ENCODE measurements around the gene CAPG.

Gene CAPG

DNA sequence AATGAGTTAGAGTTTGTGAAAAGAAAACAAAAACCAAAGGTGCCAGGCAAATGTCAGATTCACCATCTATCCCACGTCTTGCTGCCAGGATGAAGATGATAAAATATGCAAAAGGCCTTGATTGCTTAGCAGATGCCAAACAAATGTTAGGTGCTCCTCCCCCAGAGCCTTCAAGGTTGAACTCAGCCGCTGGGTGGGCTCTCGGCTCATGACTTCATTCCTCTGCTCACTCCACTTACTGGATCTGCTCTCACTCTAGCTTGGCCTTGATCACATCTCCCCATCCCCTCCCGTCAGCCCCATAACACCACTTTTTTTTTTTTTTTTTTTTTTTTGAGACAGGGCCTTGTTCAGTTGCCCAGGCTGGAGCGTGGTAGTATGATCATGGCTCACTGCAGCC, 46.9 kb upstream of the CAPG start:
- Histone ChIP-seq H3K9me3 (ENCODE audit: control insufficient read depth, insufficient read depth, low read depth, low read length) (no peaks in the 10 kb centered on the region), H3K27ac (ENCODE audit: extremely low read depth, low read depth, low read length) (no peak overlapping the region), H3K36me3 (ENCODE audit: control insufficient read depth in 2 of 2, insufficient read depth in 1 of 2, low read length in 2 of 2) (no peaks in the 10 kb centered on the region), H3K4me1 (ENCODE audit: control insufficient read depth, insufficient read depth, low read length) (no peaks in the 10 kb centered on the region), H3K4me3 (ENCODE audit: low read depth, low read length) (no peak overlapping the region)
- CTCF ChIA-PET, result interaction anchor here (0.5 to 0.8 kb wide), 2 partner anchors 50 to 93 kb away, joined by 3 to 4 read pairs; no protein-coding TSS in a partner anchor
- TF ChIP-seq ZNF404 (tag by site-specific recombination; IDR thresholded peaks at IDR 0.05) (no peak), ZNF10 (tag by site-specific recombination; IDR thresholded peaks at IDR 0.05) (no peak), ZNF692 (tag by site-specific recombination; IDR thresholded peaks at IDR 0.05) (no peak), SP7 (tag by site-specific recombination; IDR thresholded peaks at IDR 0.05) (no peak), ZNF629 (tag by site-specific recombination; IDR thresholded peaks at IDR 0.05) (no peak), ZNF664 (tag by site-specific recombination; IDR thresholded peaks at IDR 0.05) (no peak)
- POLR2A ChIA-PET, result interaction anchor here (1.4 kb wide), 1 partner anchor 82 kb away, joined by 3 read pairs; the partner anchor contains the start of gene MAT2A

DNA sequence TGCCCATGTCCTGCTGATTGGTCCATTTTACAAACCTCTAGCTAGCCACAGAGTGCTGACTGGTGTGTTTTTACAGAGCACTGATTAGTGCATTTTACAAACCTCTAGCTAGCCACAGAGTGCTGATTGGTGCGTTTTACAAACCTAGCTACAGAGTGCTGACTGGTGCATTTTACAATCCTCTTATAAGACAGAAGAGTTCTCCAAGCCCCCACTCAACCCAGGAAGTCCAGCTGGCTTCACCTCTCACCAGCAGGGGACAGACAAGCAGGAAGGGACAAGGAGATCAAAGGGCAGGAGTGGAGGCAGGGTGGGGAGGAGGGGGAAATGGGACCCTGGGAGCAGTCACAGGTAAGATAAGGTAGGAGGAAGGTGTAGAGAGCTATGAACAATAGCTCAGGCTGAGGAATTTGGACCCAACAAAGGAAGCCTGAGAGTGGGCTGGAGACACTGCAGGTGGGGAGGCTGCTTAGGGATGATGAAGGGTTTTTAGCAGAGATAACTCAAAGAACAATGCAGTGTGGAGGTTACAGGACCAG, 45.5 kb upstream of the CAPG start:
- POLR2A ChIA-PET, result interaction anchor here (1.5 kb wide), 1 partner anchor 83 kb away, joined by 4 read pairs; the partner anchor contains the start of gene MAT2A
- no peaks in the 10 kb centered on the region for H3K36me3 ChIP-seq (ENCODE audit: control insufficient read depth in 2 of 2, insufficient read depth in 1 of 2, low read length in 2 of 2)
- CTCF ChIA-PET, result interaction anchor here (0.6 to 1.5 kb wide), 3 partner anchors 34 to 508 kb away, joined by 3 to 6 read pairs (median 4); no protein-coding TSS in a partner anchor
- H3K4me3 ChIP-seq (ENCODE audit: low read depth, low read length), result no peak overlapping the region
- TF ChIP-seq, protein P1, sequence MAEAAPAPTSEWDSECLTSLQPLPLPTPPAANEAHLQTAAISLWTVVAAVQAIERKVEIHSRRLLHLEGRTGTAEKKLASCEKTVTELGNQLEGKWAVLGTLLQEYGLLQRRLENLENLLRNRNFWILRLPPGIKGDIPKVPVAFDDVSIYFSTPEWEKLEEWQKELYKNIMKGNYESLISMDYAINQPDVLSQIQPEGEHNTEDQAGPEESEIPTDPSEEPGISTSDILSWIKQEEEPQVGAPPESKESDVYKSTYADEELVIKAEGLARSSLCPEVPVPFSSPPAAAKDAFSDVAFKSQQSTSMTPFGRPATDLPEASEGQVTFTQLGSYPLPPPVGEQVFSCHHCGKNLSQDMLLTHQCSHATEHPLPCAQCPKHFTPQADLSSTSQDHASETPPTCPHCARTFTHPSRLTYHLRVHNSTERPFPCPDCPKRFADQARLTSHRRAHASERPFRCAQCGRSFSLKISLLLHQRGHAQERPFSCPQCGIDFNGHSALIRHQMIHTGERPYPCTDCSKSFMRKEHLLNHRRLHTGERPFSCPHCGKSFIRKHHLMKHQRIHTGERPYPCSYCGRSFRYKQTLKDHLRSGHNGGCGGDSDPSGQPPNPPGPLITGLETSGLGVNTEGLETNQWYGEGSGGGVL (tag by site-specific recombination; IDR thresholded peaks at IDR 0.05), result no peak
- TF ChIP-seq, protein P2, sequence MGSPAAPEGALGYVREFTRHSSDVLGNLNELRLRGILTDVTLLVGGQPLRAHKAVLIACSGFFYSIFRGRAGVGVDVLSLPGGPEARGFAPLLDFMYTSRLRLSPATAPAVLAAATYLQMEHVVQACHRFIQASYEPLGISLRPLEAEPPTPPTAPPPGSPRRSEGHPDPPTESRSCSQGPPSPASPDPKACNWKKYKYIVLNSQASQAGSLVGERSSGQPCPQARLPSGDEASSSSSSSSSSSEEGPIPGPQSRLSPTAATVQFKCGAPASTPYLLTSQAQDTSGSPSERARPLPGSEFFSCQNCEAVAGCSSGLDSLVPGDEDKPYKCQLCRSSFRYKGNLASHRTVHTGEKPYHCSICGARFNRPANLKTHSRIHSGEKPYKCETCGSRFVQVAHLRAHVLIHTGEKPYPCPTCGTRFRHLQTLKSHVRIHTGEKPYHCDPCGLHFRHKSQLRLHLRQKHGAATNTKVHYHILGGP (tag by site-specific recombination; IDR thresholded peaks at IDR 0.05), result no peak
- no peak for TF ChIP-seq KLF16 (tag by site-specific recombination; IDR thresholded peaks at IDR 0.05)
- no peaks in the 10 kb centered on the region for H3K4me1 ChIP-seq (ENCODE audit: control insufficient read depth, insufficient read depth, low read length)
- no peak overlapping the region for H3K27ac ChIP-seq (ENCODE audit: extremely low read depth, low read depth, low read length)
- no peaks in the 10 kb centered on the region for H3K9me3 ChIP-seq (ENCODE audit: control insufficient read depth, insufficient read depth, low read depth, low read length)

- ChIA-PET CTCF (interaction anchor here (0.6 to 0.7 kb wide), 2 partner anchors 97 to 120 kb away, joined by 3 to 4 read pairs; no protein-coding TSS in a partner anchor), POLR2A (no interaction called here)
- no peak overlapping the region for H3K4me3 ChIP-seq (ENCODE audit: low read depth, low read length)
Observed at GRCh38 chr2:85453571-85453970, 43.4 kb upstream of the CAPG start.

More at GRCh38 chr2:85453571-85453970, 43.4 kb upstream of the CAPG start:
- TF ChIP-seq ZNF707 (tag by site-specific recombination; IDR thresholded peaks at IDR 0.05) (no peak), ZNF18 (tag by site-specific recombination; IDR thresholded peaks at IDR 0.05) (no peak), ZNF146 (tag by site-specific recombination; IDR thresholded peaks at IDR 0.05) (no peak), MZF1 (tag by site-specific recombination; IDR thresholded peaks at IDR 0.05; ENCODE audit: borderline replicate concordance) (no peak), ZNF169 (tag by site-specific recombination; IDR thresholded peaks at IDR 0.05) (no peak), ZNF449 (tag by site-specific recombination; IDR thresholded peaks at IDR 0.05) (no peak)
- Histone ChIP-seq H3K36me3 (ENCODE audit: control insufficient read depth in 2 of 2, insufficient read depth in 1 of 2, low read length in 2 of 2) (no peaks in the 10 kb centered on the region), H3K27ac (ENCODE audit: extremely low read depth, low read depth, low read length) (no peak overlapping the region), H3K4me1 (ENCODE audit: control insufficient read depth, insufficient read depth, low read length) (no peaks in the 10 kb centered on the region), H3K9me3 (ENCODE audit: control insufficient read depth, insufficient read depth, low read depth, low read length) (no peaks in the 10 kb centered on the region)

Measured in HEK293 (cell line).